ENCODE results near the gene SEZ6L.

GRCh38 chr22:26264162-26264561 is 94.9 kb downstream of the SEZ6L start:
- no peak for TF ChIP-seq CTCF (IDR thresholded peaks at IDR 0.05; ENCODE audit: low read depth, low read length, poor library complexity, severe bottlenecking)
- no peak for TF ChIP-seq EZH2phosphoT487 (IDR thresholded peaks at IDR 0.05; ENCODE audit: borderline replicate concordance, low read length)
